Neural progenitor cell (in vitro differentiated cells): ENCODE measurements around the gene SCAMP1. TPM values are rescaled to one million over a fixed set of nuclear protein-coding genes. Genes with fewer than 3 reads are reported as not detected.

ENCODE experiments used
- DNase-seq: peaks from one replicate; pipeline ENCODE4 v3.0.0-alpha.2; 2016; ENCODE audit warnings: low spot score
- H2AFZ ChIP-seq: fragments of 200-600 bp; sonication (generic); replicated peaks from 2 replicates; pipeline ENCODE4 v1.6.1; 2016; ENCODE audit warnings: antibody characterized with exemption
- H3F3A ChIP-seq: fragments of 200-600 bp; sonication (generic); 2 replicates; pipeline ENCODE4 v1.6.1; 2016; ENCODE audit warnings: antibody characterized with exemption, low read depth
- H3K27ac ChIP-seq: fragments of 200-600 bp; sonication (generic); 2 replicates; pipeline ENCODE4 v1.5.1; 2016; ENCODE audit warnings: mild to moderate bottlenecking
- H3K27me3 ChIP-seq: fragments of 200-600 bp; sonication (generic); 2 replicates; pipeline ENCODE4 v1.6.1; 2016; ENCODE audit warnings: mild to moderate bottlenecking, moderate library complexity
- H3K36me3 ChIP-seq: fragments of 200-600 bp; sonication (generic); 2 replicates; pipeline ENCODE4 v1.5.1; 2016
- H3K4me1 ChIP-seq: fragments of 200-600 bp; sonication (generic); 2 replicates; pipeline ENCODE4 v1.6.1; 2016; ENCODE audit warnings: mixed run types
- H3K4me2 ChIP-seq: fragments of 200-600 bp; sonication (generic); 2 replicates; pipeline ENCODE4 v1.6.1; 2016
- H3K4me3 ChIP-seq: fragments of 200-600 bp; sonication (generic); 2 replicates; pipeline ENCODE4 v1.5.1; 2016
- H3K79me2 ChIP-seq: fragments of 200-600 bp; sonication (generic); 2 replicates; pipeline ENCODE4 v1.6.1; 2016; ENCODE audit warnings: low read depth
- H3K9ac ChIP-seq: fragments of 200-600 bp; sonication (generic); 2 replicates; pipeline ENCODE4 v1.6.1; 2016
- H3K9me3 ChIP-seq: fragments of 200-600 bp; sonication (generic); 2 replicates; pipeline ENCODE4 v1.5.1; 2016; ENCODE audit warnings: low read depth
- H4K20me1 ChIP-seq: fragments of 200-600 bp; sonication (generic); 2 replicates; pipeline ENCODE4 v1.6.1; 2016; ENCODE audit warnings: low read depth
- H3K27ac Mint-ChIP-seq: 3 replicates; pipeline ENCODE4 v1.8.0; 2021; ENCODE audit warnings: mixed read lengths
- H3K27me3 Mint-ChIP-seq: 2 replicates; pipeline ENCODE4 v1.8.0; 2022; ENCODE audit warnings: low read depth, mild to moderate bottlenecking, inconsistent platforms, moderate library complexity, mixed read lengths; ENCODE audit not compliant: insufficient read depth
- H3K36me3 Mint-ChIP-seq: 3 replicates; pipeline ENCODE4 v1.8.0; 2021; ENCODE audit warnings: mixed read lengths
- H3K4me1 Mint-ChIP-seq: 3 replicates; pipeline ENCODE4 v1.8.0; 2021; ENCODE audit warnings: mixed read lengths
- H3K4me3 Mint-ChIP-seq: 3 replicates; pipeline ENCODE4 v1.8.0; 2021; ENCODE audit warnings: mild to moderate bottlenecking, moderate library complexity, mixed read lengths
- H3K9me3 Mint-ChIP-seq: 3 replicates; pipeline ENCODE4 v1.8.0; 2020; ENCODE audit warnings: mixed read lengths
- EZH2 ChIP-seq: fragments of 200-600 bp; sonication (generic); IDR thresholded peaks from 2 replicates; pipeline ENCODE4 v1.6.1; 2017; ENCODE audit warnings: antibody characterized with exemption, mild to moderate bottlenecking, moderate library complexity
- EZH2phosphoT487 ChIP-seq: fragments of 200-600 bp; sonication (generic); IDR thresholded peaks from 2 replicates; pipeline ENCODE4 v1.6.1; 2017; ENCODE audit warnings: antibody characterized with exemption
- small RNA-seq: library from RNA; depleted of rRNA; stranded (forward); fragments of <200 nt; gene quantifications from one replicate; pipeline ENCODE3, GENCODE V24; 2015
- total RNA-seq: library from RNA; depleted of rRNA; stranded (reverse); fragments of >200 nt; gene quantifications from 2 replicates; pipeline ENCODE4 v1.2.3, GENCODE V29; 2015; ENCODE audit warnings: low replicate concordance
- TF ChIP-seq, protein P1 (sequence below): fragments of 200-600 bp; sonication (generic); IDR thresholded peaks from 2 replicates; pipeline ENCODE4 v1.5.1; 2017; ENCODE audit warnings: antibody characterized with exemption, mild to moderate bottlenecking

SCAMP1 gene
- total RNA-seq, 1 donor from 2014 or later = 110 TPM

DNA sequence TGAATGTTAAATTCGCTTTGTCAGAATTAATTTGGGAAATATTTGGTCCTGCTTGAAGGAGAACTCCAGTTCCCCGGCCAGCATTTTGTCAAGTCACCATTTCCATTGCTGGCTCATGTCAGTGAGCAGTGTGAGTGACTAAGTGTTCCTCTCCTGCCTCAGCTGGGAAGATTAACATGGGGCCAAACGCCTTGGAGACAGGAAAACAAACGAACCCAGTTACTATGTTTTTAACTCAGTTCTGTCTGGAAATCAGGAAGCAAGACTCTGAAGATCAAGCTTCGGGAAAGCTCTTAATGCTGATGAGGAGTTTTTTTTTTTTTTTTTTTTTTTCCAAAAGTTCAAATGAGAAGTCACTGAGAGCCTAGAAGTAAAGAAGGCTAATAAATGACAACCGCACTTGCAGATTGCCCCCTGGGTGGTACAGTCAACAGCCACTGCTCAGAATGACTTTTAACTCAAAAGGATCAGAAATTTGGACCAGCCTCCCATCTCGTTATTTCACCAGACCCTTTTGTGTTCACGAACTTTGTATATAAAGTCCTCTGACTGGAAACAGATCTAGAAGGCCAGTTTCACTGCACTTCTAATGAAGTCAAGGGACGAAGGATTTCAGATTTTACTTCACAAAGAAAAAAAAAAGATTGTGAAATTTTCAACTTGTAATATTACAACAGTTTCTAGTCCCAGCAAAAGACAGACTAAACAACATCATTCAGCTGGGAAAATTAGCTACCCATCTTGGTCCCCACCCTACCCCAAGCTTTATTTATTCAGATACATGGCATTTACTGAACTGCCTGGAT lies 166.8 kb downstream of the SCAMP1 start:
- peaks cover 5% of the 10 kb centered on the region for H3F3A ChIP-seq
- H3K36me3 ChIP-seq = no peaks in the 10 kb centered on the region
- no peak overlapping the region for H2AFZ ChIP-seq
- H3K9ac ChIP-seq = no peak overlapping the region
- Mint-ChIP-seq H3K27ac (peak overlapping the region; percentile 96), H3K27me3 (no peaks in the 10 kb centered on the region), H3K9me3 (no peaks in the 10 kb centered on the region), H3K36me3 (peaks cover 2% of the 10 kb centered on the region), H3K4me1 (peaks cover 20% of the 10 kb centered on the region), H3K4me3 (peak overlapping the region; percentile 24)
- no peak overlapping the region for H3K4me2 ChIP-seq
- no peak overlapping the region for H3K4me3 ChIP-seq
- H3K27ac ChIP-seq = no peak overlapping the region
- peak; percentile 40 for DNase-seq
- TF ChIP-seq, protein P1, sequence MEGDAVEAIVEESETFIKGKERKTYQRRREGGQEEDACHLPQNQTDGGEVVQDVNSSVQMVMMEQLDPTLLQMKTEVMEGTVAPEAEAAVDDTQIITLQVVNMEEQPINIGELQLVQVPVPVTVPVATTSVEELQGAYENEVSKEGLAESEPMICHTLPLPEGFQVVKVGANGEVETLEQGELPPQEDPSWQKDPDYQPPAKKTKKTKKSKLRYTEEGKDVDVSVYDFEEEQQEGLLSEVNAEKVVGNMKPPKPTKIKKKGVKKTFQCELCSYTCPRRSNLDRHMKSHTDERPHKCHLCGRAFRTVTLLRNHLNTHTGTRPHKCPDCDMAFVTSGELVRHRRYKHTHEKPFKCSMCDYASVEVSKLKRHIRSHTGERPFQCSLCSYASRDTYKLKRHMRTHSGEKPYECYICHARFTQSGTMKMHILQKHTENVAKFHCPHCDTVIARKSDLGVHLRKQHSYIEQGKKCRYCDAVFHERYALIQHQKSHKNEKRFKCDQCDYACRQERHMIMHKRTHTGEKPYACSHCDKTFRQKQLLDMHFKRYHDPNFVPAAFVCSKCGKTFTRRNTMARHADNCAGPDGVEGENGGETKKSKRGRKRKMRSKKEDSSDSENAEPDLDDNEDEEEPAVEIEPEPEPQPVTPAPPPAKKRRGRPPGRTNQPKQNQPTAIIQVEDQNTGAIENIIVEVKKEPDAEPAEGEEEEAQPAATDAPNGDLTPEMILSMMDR = no peak
- TF ChIP-seq EZH2phosphoT487 (no peak), EZH2 (no peak)
- peaks cover 8% of the 10 kb centered on the region for H3K4me1 ChIP-seq
- no peaks in the 10 kb centered on the region for H3K79me2 ChIP-seq
- H3K27me3 ChIP-seq = no peaks in the 10 kb centered on the region
- H3K9me3 ChIP-seq = no peaks in the 10 kb centered on the region
- H4K20me1 ChIP-seq = no peaks in the 10 kb centered on the region

DNA sequence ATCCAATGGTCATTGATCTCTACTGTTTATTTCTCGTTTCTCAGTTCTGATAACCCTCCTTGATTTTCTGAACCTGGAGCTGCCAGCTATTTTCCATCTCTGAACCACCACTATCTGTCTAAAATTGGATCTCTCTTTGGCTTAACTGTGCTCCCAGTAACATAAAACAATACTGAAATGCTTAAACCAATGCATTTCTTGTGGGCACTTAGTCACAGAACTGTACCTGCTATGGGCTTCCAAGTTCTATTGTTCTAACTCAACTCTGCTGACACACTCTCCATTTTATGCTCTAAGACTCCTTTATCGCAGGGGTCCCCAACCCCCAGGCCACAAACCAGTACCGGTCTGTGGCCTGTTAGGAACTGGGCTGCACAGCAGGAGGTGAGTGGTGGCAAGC lies 167.5 kb downstream of the SCAMP1 start:
- H3K27ac ChIP-seq = no peak overlapping the region
- no peak overlapping the region for H3K4me3 ChIP-seq
- Mint-ChIP-seq H3K4me1 (peaks cover 20% of the 10 kb centered on the region), H3K27ac (no peak overlapping the region), H3K27me3 (no peaks in the 10 kb centered on the region), H3K4me3 (no peak overlapping the region), H3K36me3 (peaks cover 2% of the 10 kb centered on the region), H3K9me3 (no peaks in the 10 kb centered on the region)
- peaks cover 5% of the 10 kb centered on the region for H3F3A ChIP-seq
- peaks cover 8% of the 10 kb centered on the region for H3K4me1 ChIP-seq
- no peak overlapping the region for H3K4me2 ChIP-seq
- no peak overlapping the region for H3K9ac ChIP-seq
- H2AFZ ChIP-seq = no peak overlapping the region
- H3K9me3 ChIP-seq = no peaks in the 10 kb centered on the region
- no peaks in the 10 kb centered on the region for H3K27me3 ChIP-seq
- TF ChIP-seq EZH2 (no peak), EZH2phosphoT487 (no peak)
- TF ChIP-seq, protein P1 = no peak
- no peaks in the 10 kb centered on the region for H3K36me3 ChIP-seq
- H4K20me1 ChIP-seq = no peaks in the 10 kb centered on the region
- no peaks in the 10 kb centered on the region for H3K79me2 ChIP-seq
- DNase-seq = no peak

Small RNA genes within 50 kb of the gene (small RNA-seq; reads per million reads assigned to genes)
- gene RF00019 (not detected), gene RNU6-183P (not detected)

Other genes starting within 250 kb of the SCAMP1 start
- 63.7 and 105 TPM in 2 replicates for gene AP3B1, start 65.9 kb upstream of the SCAMP1 start, total RNA-seq